RWPE2 (cell line): Measurements from ENCODE around the gene RMND5A.
A peak's percentile ranks its signal among the peaks of the same experiment; 100 is the strongest.

ENCODE experiments used
- ATAC-seq: fragments of 200-7000 bp; cut with Tn5 transposase; 3 replicates; pipeline ENCODE4 v1.9.1; 2021; ENCODE audit warnings: low read depth
- DNase-seq: peaks from one replicate; pipeline ENCODE4 v3.0.0-alpha.2; 2020; ENCODE audit warnings: low spot score
- H3K27ac ChIP-seq: fragments of 450-650 bp; 2 replicates; pipeline ENCODE4 v1.5.1; 2017; ENCODE audit warnings: mild to moderate bottlenecking; ENCODE audit not compliant: poor library complexity, severe bottlenecking
- H3K27me3 ChIP-seq: fragments of 250-450 bp; sonication (Bioruptor Pico); 2 replicates; pipeline ENCODE4 v1.5.1; 2021; ENCODE audit warnings: mild to moderate bottlenecking, moderate library complexity; ENCODE audit not compliant: insufficient read depth, poor library complexity, severe bottlenecking
- H3K36me3 ChIP-seq: fragments of 250-450 bp; sonication (Bioruptor Pico); 2 replicates; pipeline ENCODE4 v1.5.1; 2020; ENCODE audit warnings: low read depth, mild to moderate bottlenecking, moderate library complexity
- H3K4me1 ChIP-seq: fragments of 250-450 bp; sonication (Bioruptor Pico); 2 replicates; pipeline ENCODE4 v1.5.1; 2021; ENCODE audit warnings: mild to moderate bottlenecking, moderate library complexity; ENCODE audit not compliant: insufficient read depth, poor library complexity, severe bottlenecking
- H3K4me3 ChIP-seq: fragments of 250-450 bp; sonication (Bioruptor Pico); 2 replicates; pipeline ENCODE4 v1.5.1; 2021; ENCODE audit warnings: mild to moderate bottlenecking, moderate library complexity; ENCODE audit not compliant: severe bottlenecking
- H3K9me3 ChIP-seq: fragments of 250-450 bp; sonication (Bioruptor Pico); 2 replicates; pipeline ENCODE4 v1.5.1; 2021; ENCODE audit warnings: mild to moderate bottlenecking, moderate library complexity; ENCODE audit not compliant: severe bottlenecking
- TF ChIP-seq, protein P1 (sequence below): fragments of 450-650 bp; IDR thresholded peaks from one replicate; pipeline ENCODE4 v1.5.1; 2017; ENCODE audit warnings: mild to moderate bottlenecking, moderate library complexity; ENCODE audit not compliant: poor library complexity, severe bottlenecking

RMND5A gene

DNA sequence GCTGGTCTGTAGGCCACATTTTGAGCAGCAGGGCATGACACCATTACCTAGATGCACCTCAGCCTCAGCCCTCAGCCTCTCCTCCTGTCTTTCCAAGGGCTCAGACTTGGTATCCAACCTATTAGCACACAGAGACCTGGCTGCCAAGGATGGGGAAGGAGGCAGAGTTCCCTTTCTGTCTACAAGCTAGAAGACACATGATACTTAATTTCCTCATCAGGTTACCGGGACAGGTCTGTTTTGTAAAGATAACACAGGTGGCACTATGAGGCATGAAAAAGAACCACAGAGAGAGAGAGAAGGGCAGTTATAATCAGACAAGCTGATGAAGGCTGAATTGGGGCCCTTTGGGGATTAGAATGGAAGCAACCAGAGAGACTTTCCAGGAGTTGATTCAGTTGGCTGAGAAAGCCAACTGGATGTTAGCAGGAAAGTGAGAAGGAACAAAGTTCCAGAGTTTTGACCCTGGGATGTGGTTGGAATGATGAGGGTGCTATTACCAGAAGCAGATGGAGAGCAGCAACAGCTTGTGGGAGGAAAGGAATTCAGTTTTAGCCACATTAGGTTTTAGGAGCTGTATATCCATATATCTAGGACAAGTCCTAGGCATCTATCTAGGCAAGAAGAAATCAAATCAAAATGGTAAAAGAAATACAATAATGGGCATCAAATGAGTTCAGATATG is 46.0 kb upstream of the RMND5A start:
- Histone ChIP-seq H3K27ac (no peak overlapping the region), H3K27me3 (no peaks in the 10 kb centered on the region), H3K36me3 (no peaks in the 10 kb centered on the region)

GRCh38 chr2:86675104-86675503 is 45.0 kb upstream of the RMND5A start:
- no peak overlapping the region for H3K27ac ChIP-seq
- no peaks in the 10 kb centered on the region for H3K27me3 ChIP-seq
- no peaks in the 10 kb centered on the region for H3K36me3 ChIP-seq
- H3K4me1 ChIP-seq = no peaks in the 10 kb centered on the region
- TF ChIP-seq, protein P1, sequence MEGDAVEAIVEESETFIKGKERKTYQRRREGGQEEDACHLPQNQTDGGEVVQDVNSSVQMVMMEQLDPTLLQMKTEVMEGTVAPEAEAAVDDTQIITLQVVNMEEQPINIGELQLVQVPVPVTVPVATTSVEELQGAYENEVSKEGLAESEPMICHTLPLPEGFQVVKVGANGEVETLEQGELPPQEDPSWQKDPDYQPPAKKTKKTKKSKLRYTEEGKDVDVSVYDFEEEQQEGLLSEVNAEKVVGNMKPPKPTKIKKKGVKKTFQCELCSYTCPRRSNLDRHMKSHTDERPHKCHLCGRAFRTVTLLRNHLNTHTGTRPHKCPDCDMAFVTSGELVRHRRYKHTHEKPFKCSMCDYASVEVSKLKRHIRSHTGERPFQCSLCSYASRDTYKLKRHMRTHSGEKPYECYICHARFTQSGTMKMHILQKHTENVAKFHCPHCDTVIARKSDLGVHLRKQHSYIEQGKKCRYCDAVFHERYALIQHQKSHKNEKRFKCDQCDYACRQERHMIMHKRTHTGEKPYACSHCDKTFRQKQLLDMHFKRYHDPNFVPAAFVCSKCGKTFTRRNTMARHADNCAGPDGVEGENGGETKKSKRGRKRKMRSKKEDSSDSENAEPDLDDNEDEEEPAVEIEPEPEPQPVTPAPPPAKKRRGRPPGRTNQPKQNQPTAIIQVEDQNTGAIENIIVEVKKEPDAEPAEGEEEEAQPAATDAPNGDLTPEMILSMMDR = no peak
- DNase-seq (no peak), ATAC-seq (no peak)
- no peak overlapping the region for H3K4me3 ChIP-seq
- no peaks in the 10 kb centered on the region for H3K9me3 ChIP-seq

More for the DNA sequence above, 46.0 kb upstream of the RMND5A start:
- no peaks in the 10 kb centered on the region for H3K4me1 ChIP-seq
- TF ChIP-seq, protein P1 = no peak
- DNase-seq (no peak), ATAC-seq (no peak)
- H3K9me3 ChIP-seq = no peaks in the 10 kb centered on the region
- no peak overlapping the region for H3K4me3 ChIP-seq

- H3K4me3 ChIP-seq = no peak overlapping the region
- DNase-seq = no peak
Observed at GRCh38 chr2:86675511-86676015, 44.5 kb upstream of the RMND5A start.

GRCh38 chr2:86677816-86678215 is 42.3 kb upstream of the RMND5A start:
- Histone ChIP-seq H3K36me3 (no peaks in the 10 kb centered on the region), H3K27ac (no peak overlapping the region)

More at GRCh38 chr2:86675511-86676015, 44.5 kb upstream of the RMND5A start:
- TF ChIP-seq, protein P1 = peak; percentile 38
- Histone ChIP-seq H3K27ac (no peak overlapping the region), H3K27me3 (no peaks in the 10 kb centered on the region), H3K36me3 (no peaks in the 10 kb centered on the region), H3K9me3 (no peaks in the 10 kb centered on the region), H3K4me1 (no peaks in the 10 kb centered on the region)
- no peak for ATAC-seq

More at GRCh38 chr2:86677816-86678215, 42.3 kb upstream of the RMND5A start:
- no peaks in the 10 kb centered on the region for H3K4me1 ChIP-seq
- no peak for DNase-seq
- no peak for ATAC-seq
- no peak overlapping the region for H3K4me3 ChIP-seq
- TF ChIP-seq, protein P1 = no peak
- no peaks in the 10 kb centered on the region for H3K9me3 ChIP-seq
- H3K27me3 ChIP-seq = no peaks in the 10 kb centered on the region
